HepG2 (cell line): ENCODE data around the gene GFRA4. TPM values are rescaled to one million over a fixed set of nuclear protein-coding genes. Genes with fewer than 3 reads are reported as not detected.

Source experiments
- CBX2 ChIP-seq, 2 experiments: fragments of 200-600 bp in 1 of 2; sonication (generic); formaldehyde crosslinking in 1 of 2; IDR thresholded peaks; 2 replicates each; pipeline versions ENCODE4 v1.7.0 to v1.8.1; 2018 to 2022; ENCODE audit warnings: low read depth in 2 of 2, low read length in 1 of 2, mild to moderate bottlenecking in 1 of 2, missing genetic modification reagents in 1 of 2
- EZH2 ChIP-seq: conservative IDR thresholded peaks from 2 replicates; pipeline ENCODE4 v1.6.1; 2012; ENCODE audit warnings: mild to moderate bottlenecking, low read depth, low read length, moderate library complexity
- GABPB1 ChIP-seq: IDR thresholded peaks from 2 replicates; pipeline ENCODE4 v1.6.1; 2016; ENCODE audit warnings: mild to moderate bottlenecking, missing genetic modification reagents, moderate library complexity, missing compliant biosample characterization
- IRF2 ChIP-seq: IDR thresholded peaks from 2 replicates; pipeline ENCODE4 v1.6.1; 2018; ENCODE audit warnings: missing genetic modification reagents, missing compliant biosample characterization
- JDP2 ChIP-seq: sonication (generic); formaldehyde crosslinking; IDR thresholded peaks from 2 replicates; pipeline ENCODE4 v1.8.1; 2022; ENCODE audit warnings: missing genetic modification reagents, borderline replicate concordance
- KMT2A ChIP-seq: sonication (generic); formaldehyde crosslinking; IDR thresholded peaks from 2 replicates; pipeline ENCODE4 v1.4.0; 2020; ENCODE audit warnings: missing genetic modification reagents
- MBD4 ChIP-seq: IDR thresholded peaks from 2 replicates; pipeline ENCODE4 v1.6.1; 2012; ENCODE audit warnings: low read length, inconsistent platforms, borderline replicate concordance
- PHF20 ChIP-seq: sonication (generic); formaldehyde crosslinking; IDR thresholded peaks from 2 replicates; pipeline ENCODE4 v1.5.0; 2020; ENCODE audit warnings: mild to moderate bottlenecking, missing genetic modification reagents
- RFX5 ChIP-seq: IDR thresholded peaks from 2 replicates; pipeline ENCODE4 v1.6.1; 2011; ENCODE audit warnings: low read depth, low read length, improper control_type of control experiment
- SETDB1 ChIP-seq: sonication (generic); formaldehyde crosslinking; IDR thresholded peaks from 2 replicates; pipeline ENCODE4 v1.5.1; 2020; ENCODE audit warnings: missing genetic modification reagents, mild to moderate bottlenecking, borderline replicate concordance
- ZFAT ChIP-seq: sonication (generic); formaldehyde crosslinking; conservative IDR thresholded peaks from 2 replicates; pipeline ENCODE4 v1.8.1; 2023; ENCODE audit warnings: missing genetic modification reagents, inconsistent platforms
- ZNF20 ChIP-seq: sonication (generic); formaldehyde crosslinking; IDR thresholded peaks from 2 replicates; pipeline ENCODE4 v1.4.0; 2020; ENCODE audit warnings: mild to moderate bottlenecking, moderate library complexity, missing genetic modification reagents
- ZNF431 ChIP-seq: sonication (generic); formaldehyde crosslinking; IDR thresholded peaks from 2 replicates; pipeline ENCODE4 v1.9.0; 2022; ENCODE audit warnings: missing genetic modification reagents, low read depth, mild to moderate bottlenecking, borderline replicate concordance
- ZNF670 ChIP-seq: sonication (generic); formaldehyde crosslinking; IDR thresholded peaks from 2 replicates; pipeline ENCODE4 v1.8.0; 2022; ENCODE audit warnings: mild to moderate bottlenecking, missing genetic modification reagents, borderline replicate concordance
- ZNF709 ChIP-seq: sonication (generic); formaldehyde crosslinking; IDR thresholded peaks from 2 replicates; pipeline ENCODE4 v1.5.0; 2020; ENCODE audit warnings: mild to moderate bottlenecking, missing genetic modification reagents
- ZNF75D ChIP-seq: sonication (generic); formaldehyde crosslinking; IDR thresholded peaks from 2 replicates; pipeline ENCODE4 v1.8.1; 2023; ENCODE audit warnings: missing genetic modification reagents, mild to moderate bottlenecking, borderline replicate concordance
- polyA plus RNA-seq, 8 experiments: library from polyadenylated mRNA; depleted of rRNA in 3 of 8; stranded (reverse) in 7 of 8; unstranded in 1 of 8; fragments of >200 nt; fragmentation: Illumina TruSeq in 4 of 8; extraction: Trizol in 4 of 8; gene quantifications; 2 replicates each; pipeline versions ENCODE4 v1.2.1 to v1.2.3, GENCODE V29; 2011 to 2016; ENCODE audit warnings: low read depth in 4 of 8, missing spikeins in 1 of 8, mixed read lengths in 1 of 8; ENCODE audit not compliant: insufficient read depth in 1 of 8
- total RNA-seq, 5 experiments: library from RNA; depleted of rRNA; stranded (reverse); fragments of >200 nt; fragmentation: Illumina TruSeq; extraction: Trizol; gene quantifications; 2 replicates each; pipeline ENCODE4 v1.2.3, GENCODE V29; 2016; ENCODE audit warnings: low read depth in 1 of 5
- TF ChIP-seq, protein P1 (sequence below): sonication (generic); formaldehyde crosslinking; IDR thresholded peaks from 2 replicates; pipeline ENCODE4 v1.8.0; 2022; ENCODE audit warnings: mild to moderate bottlenecking, missing genetic modification reagents; ENCODE audit not compliant: insufficient replicate concordance
- TF ChIP-seq, protein P2 (sequence below): sonication (generic); formaldehyde crosslinking; IDR thresholded peaks from 2 replicates; pipeline ENCODE4 v1.9.0; 2021; ENCODE audit warnings: mild to moderate bottlenecking, missing genetic modification reagents
- TF ChIP-seq, protein P3 (sequence below): sonication (generic); formaldehyde crosslinking; IDR thresholded peaks from 2 replicates; pipeline ENCODE4 v1.4.0; 2020; ENCODE audit warnings: mild to moderate bottlenecking, missing genetic modification reagents

The GFRA4 gene
- total and polyA plus RNA-seq, 2 of the 13 experiments (the other 11 are each of a cell fraction or from before 2014, with no cell fraction given) = not detected

DNA sequence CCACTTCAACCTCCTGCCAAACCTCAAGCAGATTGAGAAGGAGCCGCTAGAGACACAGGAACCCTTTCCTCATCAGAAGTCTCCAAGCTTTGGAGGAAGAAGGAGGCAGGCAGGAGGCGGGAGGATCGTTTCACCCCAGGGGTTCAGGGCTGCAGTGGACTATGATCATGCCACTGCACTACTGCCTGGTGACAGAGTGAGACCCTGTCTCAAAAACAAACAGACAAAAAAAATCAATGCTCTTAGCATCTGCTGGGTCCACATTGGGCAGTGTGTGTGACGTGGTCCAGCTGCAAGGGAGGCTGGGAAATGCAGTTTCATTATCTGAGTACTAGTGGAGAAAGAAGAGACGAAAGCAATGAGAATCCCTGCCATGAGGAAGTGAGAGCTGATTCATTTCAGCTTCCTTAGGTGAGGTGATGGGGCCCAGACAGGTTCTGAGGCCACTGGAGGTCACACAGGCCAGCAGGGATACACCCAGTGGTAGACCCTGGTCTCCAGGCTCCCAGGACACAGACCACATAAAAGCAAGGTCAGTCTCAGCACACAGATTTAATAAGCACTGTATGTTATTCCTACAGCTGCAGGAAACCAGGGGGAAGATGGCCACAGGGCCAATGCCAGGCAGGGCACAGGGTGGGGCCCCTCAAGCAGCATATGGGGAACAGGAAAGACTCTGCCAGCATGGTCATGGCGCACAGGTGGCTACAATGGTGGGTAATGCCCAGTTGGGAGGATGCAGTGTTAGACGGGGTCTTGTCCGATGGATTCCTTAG lies 4.3 kb downstream of the GFRA4 start (continued):
- TF ChIP-seq MBD4 (no peak), ZFAT (no peak), IRF2 (CRISPR knock-in tag) (peak; percentile 93), EZH2 (no peak), ZNF75D (no peak), ZNF709 (CRISPR knock-in tag) (no peak), SETDB1 (CRISPR knock-in tag) (no peak), KMT2A (CRISPR knock-in tag) (no peak; the same call in 1 of the 2 replicates), ZNF670 (CRISPR knock-in tag) (no peak), RFX5 (peak; percentile 52; the same call in 1 of the 2 replicates), PHF20 (peak; percentile 34; the same call in 1 of the 2 replicates), ZNF431 (no peak), JDP2 (CRISPR knock-in tag) (no peak), CBX2 (IDR thresholded peaks at IDR 0.05; ENCODE audit: low read depth, low read length) (no peak), CBX2 (CRISPR knock-in tag; IDR thresholded peaks at IDR 0.05; ENCODE audit: low read depth) (no peak), ZNF20 (CRISPR knock-in tag) (no peak), GABPB1 (peak; percentile 41; the same call in 1 of the 2 replicates)
- TF ChIP-seq, protein P1, sequence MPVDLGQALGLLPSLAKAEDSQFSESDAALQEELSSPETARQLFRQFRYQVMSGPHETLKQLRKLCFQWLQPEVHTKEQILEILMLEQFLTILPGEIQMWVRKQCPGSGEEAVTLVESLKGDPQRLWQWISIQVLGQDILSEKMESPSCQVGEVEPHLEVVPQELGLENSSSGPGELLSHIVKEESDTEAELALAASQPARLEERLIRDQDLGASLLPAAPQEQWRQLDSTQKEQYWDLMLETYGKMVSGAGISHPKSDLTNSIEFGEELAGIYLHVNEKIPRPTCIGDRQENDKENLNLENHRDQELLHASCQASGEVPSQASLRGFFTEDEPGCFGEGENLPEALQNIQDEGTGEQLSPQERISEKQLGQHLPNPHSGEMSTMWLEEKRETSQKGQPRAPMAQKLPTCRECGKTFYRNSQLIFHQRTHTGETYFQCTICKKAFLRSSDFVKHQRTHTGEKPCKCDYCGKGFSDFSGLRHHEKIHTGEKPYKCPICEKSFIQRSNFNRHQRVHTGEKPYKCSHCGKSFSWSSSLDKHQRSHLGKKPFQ (CRISPR knock-in tag) = no peak
- TF ChIP-seq, protein P2, sequence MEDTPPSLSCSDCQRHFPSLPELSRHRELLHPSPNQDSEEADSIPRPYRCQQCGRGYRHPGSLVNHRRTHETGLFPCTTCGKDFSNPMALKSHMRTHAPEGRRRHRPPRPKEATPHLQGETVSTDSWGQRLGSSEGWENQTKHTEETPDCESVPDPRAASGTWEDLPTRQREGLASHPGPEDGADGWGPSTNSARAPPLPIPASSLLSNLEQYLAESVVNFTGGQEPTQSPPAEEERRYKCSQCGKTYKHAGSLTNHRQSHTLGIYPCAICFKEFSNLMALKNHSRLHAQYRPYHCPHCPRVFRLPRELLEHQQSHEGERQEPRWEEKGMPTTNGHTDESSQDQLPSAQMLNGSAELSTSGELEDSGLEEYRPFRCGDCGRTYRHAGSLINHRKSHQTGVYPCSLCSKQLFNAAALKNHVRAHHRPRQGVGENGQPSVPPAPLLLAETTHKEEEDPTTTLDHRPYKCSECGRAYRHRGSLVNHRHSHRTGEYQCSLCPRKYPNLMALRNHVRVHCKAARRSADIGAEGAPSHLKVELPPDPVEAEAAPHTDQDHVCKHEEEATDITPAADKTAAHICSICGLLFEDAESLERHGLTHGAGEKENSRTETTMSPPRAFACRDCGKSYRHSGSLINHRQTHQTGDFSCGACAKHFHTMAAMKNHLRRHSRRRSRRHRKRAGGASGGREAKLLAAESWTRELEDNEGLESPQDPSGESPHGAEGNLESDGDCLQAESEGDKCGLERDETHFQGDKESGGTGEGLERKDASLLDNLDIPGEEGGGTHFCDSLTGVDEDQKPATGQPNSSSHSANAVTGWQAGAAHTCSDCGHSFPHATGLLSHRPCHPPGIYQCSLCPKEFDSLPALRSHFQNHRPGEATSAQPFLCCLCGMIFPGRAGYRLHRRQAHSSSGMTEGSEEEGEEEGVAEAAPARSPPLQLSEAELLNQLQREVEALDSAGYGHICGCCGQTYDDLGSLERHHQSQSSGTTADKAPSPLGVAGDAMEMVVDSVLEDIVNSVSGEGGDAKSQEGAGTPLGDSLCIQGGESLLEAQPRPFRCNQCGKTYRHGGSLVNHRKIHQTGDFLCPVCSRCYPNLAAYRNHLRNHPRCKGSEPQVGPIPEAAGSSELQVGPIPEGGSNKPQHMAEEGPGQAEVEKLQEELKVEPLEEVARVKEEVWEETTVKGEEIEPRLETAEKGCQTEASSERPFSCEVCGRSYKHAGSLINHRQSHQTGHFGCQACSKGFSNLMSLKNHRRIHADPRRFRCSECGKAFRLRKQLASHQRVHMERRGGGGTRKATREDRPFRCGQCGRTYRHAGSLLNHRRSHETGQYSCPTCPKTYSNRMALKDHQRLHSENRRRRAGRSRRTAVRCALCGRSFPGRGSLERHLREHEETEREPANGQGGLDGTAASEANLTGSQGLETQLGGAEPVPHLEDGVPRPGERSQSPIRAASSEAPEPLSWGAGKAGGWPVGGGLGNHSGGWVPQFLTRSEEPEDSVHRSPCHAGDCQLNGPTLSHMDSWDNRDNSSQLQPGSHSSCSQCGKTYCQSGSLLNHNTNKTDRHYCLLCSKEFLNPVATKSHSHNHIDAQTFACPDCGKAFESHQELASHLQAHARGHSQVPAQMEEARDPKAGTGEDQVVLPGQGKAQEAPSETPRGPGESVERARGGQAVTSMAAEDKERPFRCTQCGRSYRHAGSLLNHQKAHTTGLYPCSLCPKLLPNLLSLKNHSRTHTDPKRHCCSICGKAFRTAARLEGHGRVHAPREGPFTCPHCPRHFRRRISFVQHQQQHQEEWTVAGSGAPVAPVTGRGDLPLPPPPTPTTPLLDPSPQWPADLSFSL (CRISPR knock-in tag) = no peak
- TF ChIP-seq, protein P3, sequence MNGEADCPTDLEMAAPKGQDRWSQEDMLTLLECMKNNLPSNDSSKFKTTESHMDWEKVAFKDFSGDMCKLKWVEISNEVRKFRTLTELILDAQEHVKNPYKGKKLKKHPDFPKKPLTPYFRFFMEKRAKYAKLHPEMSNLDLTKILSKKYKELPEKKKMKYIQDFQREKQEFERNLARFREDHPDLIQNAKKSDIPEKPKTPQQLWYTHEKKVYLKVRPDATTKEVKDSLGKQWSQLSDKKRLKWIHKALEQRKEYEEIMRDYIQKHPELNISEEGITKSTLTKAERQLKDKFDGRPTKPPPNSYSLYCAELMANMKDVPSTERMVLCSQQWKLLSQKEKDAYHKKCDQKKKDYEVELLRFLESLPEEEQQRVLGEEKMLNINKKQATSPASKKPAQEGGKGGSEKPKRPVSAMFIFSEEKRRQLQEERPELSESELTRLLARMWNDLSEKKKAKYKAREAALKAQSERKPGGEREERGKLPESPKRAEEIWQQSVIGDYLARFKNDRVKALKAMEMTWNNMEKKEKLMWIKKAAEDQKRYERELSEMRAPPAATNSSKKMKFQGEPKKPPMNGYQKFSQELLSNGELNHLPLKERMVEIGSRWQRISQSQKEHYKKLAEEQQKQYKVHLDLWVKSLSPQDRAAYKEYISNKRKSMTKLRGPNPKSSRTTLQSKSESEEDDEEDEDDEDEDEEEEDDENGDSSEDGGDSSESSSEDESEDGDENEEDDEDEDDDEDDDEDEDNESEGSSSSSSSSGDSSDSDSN (CRISPR knock-in tag) = peak; percentile 59
